NCI-H1436 treated with DMSO at 0.1 percent for 48 hours (cell line): ENCODE data around the gene LGALS4.
"Not testable (repeated sequence)": the region's sequence is repeated elsewhere in the genome, so short reads cannot be mapped to it uniquely, and the experiment has no call there.

ENCODE experiments used
- DNase-seq: peaks from one replicate; lab custom pipeline; 2025; lab: John Stamatoyannopoulos, UW

LGALS4 gene

DNA sequence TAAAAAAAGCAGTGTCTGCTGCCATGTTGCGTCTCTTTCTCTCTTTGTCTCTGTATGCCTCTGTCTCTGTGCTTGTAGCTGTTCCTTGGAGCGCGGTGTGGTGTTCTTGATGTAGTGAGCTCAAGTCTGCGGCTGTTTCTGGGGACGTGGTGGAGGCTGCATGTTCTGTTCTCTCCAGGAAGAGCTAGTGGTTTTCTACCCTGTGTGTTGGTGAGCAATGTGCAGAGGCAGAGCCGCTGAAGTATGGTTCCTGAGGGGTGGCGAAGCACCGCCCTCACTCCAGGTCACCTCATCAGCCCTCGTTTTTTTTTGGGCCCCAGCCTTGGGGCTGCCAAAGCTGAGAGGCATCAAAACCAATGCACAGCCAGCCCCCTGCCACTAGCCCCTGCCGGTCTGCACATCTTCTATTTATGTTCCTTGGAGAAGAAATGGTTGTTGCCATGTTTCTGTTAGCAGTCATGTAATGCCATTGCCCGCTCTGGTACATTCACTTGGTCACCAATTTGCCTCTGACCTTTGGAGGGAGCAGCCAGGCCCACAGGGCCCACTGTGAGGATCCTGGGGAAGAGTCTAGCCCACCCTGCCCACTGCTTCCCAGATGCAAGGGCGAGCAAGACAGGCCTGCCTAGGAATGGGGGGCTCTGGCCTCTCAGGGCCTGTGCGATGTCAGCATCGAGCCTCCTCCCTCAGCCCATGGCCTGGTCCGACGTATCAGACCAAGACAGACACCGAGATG lies 29.9 kb upstream of the LGALS4 start:
- no peak for DNase-seq

DNA sequence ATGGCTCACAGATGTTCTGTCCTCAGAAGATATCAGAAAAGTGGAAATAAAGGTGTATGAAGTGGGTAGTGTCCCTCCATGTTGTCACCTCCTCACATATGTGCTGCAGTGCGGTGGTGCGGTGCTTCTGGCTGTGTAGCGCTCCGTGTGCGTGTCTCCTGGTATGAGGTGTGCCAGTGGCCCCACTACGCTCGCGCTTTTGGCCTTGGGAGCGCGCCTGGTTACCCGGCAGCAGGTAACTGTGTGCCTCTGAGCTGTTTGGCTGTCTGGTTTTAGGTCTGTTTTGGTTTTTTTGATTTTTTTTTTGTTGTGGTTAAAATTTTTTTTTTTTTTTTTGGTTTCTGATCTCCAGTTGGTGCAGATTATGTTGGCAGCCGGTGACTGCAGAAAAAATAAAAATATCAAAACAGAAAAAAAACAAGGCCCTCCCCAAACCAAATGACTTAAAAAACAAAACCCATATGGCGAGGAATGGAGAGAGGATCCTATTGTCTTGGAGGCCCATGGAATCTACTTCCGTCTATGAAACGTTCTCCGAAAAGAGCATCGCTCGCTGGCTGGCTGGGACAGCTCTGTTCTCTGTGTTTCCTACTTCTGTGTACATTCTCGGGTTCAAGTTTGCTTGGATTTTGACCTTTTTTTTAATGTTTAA lies 29.2 kb upstream of the LGALS4 start:
- DNase-seq: no peak

DNA sequence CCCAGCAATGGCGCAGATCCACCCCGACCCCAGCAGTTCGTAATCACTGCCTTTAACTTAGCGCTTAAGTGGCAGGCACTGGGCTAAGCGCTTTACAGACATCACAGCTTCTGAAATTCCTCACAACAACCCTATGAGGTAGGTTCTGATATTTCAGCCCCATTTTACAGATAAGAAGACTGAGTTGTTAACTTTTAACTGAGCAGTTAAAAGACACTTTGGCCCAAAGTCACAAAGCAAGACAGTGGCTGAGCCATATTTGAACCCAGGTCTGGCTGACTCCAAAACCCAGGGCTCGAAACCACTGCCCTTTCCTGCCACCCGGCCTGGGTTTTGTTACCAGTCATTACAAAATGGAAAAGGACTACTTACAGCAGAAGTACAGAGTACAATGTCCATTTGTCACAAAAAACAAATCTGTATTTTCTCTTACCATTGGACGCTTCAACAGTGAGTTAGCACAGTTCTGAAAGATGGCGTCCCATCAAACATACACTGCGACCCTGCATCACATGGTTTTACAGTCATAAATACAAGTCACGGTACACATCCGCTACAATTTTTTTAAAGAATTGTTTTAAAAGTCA lies 28.5 kb upstream of the LGALS4 start:
- DNase-seq: no peak

DNA sequence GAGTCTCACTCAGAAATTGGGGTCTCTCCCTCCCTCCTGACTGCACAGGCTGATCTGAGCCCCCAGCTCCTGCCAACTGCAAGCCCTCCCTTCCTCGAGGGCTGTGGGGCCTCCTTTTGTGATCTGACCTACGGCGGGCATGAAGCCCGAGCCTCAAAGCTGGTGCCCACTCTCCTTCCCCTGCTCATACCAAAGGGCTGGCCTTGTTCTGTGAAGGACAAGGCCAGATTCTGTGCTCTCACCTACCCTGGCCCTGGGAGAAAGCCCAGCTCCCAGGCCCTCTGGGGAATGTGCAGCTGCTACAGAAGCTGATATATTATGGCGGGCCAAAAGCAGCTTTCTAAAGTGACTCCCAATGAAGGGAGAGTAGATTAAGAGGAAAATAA lies 27.8 kb upstream of the LGALS4 start:
- no peak for DNase-seq

DNA sequence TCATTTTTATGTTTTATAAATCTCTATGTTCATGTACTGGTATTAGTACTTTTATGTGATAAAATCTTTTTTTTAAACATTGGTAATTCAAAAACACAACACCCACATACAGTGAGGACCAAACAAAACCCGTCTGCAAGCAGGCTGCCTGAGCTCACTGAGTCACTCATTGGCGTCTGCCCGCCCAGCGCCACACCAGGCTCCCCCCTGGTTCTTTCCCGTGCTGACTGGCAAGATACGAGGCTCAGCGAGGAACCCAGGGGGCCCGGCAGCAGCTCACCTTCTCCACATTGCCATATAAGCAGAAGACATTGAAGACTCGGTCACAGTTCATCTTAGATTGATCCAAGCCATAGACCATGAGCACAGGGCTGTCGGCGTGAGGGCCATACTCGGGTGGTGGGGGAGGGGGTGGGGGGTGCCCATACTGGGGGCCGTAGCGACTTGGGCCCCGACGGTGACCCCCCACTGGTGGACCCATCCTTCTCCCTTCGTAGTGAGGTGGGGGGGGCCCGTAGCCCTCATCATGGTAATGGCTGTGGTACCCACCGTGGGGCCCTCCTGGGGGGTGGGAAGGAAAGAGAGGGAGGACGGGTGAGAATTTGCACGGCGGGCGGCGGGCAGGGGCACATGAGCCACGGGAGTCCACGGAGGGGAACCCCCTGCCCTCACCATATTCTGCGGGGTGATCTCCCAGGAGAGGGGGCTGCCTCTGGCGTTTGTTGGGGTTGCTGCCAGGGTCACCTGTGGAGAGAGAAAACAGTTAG lies 27.3 kb upstream of the LGALS4 start:
- DNase-seq: no peak

DNA sequence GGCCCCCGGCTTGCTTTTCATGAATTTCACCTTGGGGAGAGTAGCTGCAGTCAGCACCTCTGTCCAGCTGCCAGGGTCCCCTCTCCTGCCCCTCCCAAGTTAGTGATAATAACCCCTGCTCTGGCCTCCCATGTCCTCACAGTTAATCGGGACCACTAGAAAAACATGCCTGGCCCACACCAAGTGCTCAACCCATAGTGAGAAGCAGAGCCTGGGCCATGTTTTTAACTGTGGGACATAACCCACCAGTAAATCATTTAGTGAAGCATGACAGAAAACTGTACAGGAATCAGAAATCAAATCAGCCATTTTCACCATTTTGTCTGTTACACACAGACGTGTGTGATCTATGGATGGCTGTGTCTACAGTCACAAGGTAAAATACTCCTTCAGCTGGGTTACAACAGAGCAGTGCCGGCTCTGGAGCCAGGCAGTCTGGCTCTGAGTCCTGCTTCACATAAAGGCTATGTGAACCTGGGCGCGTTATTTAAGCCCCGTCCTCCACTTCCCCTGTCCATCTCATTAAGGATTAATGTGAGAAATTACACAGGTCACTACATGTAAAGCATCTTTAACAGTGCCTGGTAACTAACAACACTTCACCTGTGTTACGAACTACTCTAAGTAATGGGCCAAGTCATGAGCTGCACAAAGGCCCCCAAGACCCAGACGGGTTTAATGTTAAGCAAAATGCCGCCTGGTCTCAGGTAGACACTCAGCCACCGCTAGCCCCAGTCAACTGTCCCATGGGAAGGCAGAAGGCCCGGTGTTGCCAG lies 26.4 kb upstream of the LGALS4 start:
- no peak for DNase-seq

DNA sequence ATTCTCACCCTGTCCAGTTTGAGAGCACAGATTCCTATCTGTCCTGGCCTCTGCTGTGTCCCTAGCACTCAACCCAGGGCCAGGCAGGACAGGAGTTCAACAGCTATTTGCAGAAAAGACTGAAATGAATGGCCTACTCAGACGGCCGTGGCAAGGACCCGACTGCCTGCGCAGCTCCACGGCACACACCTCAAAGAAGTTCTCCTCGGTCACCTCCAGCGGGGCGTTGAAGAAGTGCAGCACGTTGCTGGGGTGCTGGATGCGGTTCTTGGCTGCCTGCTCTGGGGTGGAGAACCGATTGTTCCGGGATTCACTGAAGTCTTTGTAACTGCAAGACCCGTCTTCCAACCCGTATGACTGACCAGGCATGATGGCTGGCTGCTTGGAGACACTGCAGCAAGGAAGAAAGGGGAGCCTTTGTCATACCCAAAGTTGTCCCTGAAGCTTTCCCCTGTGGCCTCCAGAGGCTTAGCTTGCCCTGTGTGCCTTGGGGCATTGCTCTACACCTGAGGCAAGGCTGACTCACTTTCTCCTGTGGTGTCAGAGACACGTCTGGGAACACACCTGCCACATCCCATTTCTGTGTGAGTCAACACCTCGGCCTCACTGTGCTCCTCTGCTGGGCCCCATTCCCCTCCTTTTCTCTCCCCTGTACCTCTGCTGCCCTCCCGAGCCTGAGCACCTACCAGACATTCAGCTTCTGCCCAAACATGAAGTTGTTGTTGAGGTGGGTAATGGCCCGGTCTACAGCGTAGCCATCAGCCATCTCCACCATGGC lies 25.7 kb upstream of the LGALS4 start:
- no peak for DNase-seq

DNA sequence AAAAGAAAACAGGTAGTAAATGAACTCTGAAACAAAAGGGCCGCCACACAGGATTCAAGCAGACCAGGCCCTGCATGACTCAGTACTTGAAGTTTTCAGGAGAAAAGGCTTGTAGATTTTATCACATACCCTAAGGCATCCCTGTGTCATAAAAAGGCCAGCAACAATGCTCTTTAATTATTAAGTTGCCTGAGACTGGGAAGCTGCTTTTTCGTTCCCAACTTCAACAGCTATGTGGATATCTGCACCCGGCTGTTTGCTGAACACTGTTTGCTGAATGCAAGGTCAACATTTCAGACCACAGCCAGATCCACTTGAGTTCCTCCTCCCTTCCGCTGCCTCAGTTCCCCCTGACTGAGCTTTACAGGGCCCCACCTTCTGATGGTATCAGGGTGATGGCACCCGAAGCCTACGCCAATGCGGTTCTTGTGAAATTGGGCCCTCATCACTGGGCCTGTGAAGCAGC lies 24.9 kb upstream of the LGALS4 start:
- no peak for DNase-seq

DNA sequence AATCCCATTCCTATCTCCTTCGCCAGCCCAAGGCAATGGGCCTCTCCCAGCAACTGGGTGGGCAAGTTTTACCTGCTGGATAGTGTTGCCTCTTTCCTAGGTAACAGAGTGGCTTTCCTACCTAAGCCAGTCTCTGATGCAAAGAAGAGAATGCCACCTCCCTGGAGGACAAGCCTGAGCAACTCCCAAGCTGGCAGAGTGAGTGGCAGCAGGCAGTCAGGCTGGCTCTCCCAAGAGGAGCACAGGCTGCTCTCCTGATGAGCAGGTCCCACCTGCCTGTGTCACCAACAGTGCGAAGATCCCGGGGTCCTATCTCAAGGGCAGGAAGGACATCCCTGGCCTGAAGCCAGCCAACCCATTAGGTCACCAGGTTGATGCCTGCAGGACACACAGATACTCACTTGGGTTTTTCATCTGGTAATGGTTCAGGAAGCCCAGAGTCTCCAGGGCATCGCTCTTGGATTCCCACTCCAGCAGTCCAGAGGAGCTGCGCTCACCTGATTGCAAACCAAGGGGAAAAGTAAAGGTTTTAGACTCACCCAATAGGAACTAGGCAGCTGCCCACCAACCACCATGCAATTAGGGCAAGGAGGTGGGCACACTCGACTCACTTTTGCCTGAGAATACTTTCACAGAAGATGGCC lies 24.4 kb upstream of the LGALS4 start:
- no peak for DNase-seq

DNA sequence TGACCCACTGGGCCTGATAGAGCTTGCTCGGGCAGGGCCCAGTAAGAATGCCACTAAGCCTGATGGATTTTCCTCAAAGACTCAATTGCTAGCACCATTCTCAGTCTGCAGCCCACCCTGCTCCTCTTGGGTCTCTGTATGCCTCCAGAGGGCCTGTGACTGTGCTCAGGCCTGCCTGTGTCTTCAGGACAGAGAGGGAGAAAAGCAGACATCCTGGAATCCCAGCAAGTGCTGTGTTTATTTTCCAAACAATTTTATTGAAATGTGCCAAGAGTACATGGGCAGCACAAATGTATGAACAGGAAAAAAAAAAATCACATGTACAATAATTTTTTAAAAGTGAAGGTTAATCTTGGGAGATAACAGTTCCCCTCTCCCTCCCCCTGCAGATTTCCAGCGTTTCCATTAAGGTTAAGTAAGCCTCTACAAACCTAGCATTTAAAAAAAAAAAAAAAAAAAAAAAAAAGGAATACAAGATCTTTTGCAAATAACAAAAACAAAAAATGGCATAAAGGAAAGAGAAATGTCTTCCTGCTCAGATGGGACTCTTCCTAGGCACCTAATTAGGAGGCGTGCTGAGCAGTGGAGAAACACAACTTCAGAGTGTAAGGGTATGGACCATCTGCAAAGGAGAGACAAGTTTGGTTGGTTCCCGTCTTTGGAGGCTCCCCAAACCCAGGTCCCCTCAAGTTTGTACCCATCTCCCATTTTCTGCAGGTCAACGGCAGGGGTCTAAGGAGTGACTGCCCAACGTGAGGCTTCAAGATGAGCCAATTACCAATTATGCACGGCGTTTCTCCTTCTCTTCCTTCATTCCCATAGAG lies 23.6 kb upstream of the LGALS4 start:
- no peak for DNase-seq

DNA sequence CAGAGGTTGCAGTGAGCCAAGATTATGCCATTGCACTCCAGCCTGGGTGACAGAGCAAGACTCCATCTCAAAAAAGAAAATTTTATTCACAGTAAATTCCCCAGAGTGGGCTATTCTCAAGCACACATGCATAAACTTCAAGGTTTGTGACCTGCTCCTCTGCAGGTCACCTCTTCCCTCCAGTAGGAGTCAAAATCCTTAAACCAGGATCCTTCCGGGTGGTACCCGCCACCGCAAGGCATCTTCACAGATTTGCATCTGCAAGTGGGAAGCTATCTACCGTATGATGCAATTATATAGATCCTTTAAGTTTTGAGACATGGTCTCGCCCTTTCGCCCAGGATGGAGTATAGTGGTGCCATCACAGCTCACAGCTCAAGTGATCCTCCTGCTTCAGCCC lies 21.8 kb upstream of the LGALS4 start:
- no peak for DNase-seq

DNA sequence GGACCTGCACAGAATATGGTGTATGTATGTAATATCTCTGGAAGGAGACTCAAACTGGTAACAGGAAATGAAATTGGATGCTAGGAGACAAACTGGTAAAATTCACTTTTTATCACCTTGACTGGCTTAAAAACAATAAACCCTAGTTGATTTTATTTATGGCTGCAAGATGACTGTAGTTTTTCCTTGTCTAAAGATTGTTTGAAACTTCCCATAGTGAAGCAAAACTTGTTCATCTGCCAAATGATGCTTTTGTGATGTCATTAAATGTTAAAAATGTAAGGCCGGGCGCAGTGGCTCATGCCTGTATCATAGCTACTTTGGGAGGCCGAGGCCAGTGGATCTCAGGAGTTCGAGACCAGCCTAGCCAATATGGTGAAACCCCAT lies 21.4 kb upstream of the LGALS4 start:
- no peak for DNase-seq

DNA sequence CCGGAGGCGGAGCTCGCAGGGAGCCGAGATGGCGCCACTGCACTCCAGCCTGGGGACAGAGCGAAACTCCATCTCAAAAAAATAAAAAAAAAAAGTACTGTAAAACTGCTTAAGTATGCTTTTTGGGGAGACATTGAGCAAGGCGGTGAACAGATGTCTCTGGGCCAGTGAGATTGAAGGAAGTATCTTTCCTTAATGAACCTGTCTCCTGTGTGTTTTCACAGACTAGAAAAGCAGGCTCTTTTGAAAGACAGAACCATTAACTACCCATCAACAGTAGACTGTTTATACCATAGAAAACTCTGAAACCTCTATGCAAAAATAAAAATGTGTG lies 20.3 kb upstream of the LGALS4 start:
- no peak for DNase-seq

DNA sequence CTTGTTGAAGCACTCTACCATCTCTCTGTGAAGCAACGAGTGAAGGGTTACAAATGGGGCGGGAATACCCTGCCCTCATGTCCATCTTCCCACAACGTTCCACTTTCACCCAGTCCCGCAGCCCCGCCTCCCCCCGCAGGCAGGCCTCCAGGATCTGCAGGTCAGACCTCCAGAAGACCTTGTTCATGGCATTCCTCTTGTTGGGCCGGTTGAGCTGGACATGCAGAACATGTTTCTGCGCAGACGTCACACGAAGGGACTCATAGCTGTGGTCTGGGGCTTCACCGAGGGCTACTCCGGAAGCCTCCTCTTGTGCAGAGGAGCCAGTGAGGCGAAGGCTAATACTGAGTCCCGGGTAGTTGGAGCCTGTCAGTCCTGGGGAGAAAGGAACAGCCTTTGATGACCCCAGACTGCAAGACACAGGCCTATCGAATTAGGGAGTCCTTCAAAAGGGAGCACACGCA lies 18.4 kb upstream of the LGALS4 start:
- no peak for DNase-seq

DNA sequence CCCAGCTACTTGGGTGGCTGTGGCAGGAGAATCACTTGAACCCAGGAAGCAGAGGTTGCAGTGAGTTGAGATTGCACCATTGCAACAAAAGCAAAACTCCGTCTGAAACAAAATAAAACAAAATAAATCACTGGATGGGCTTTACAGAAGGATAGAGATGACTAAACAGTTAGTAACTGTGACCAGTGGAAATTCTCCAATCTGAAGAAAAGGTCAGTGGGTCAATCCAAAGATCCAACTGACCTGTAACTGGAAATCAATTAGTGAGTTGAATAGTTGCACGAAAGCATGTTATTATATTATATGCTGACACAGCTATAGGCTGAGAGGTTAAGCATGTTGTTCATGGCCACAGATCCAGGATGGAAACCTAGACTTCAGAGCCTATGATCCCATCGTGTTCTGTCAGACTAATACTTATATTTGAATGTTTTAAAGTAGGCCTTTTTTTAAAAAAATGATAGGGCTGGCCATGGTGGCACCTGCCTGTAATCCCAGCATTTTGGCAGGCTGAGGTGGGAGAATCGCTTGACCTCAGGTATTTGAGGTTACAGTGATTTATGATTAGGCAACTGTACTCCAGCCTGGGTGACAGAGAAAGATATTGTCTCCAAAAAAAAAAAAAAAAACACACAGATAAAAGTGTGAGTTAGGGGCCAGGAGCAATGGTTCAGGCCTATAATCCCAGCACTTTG lies 17.4 kb upstream of the LGALS4 start:
- no peak for DNase-seq

DNA sequence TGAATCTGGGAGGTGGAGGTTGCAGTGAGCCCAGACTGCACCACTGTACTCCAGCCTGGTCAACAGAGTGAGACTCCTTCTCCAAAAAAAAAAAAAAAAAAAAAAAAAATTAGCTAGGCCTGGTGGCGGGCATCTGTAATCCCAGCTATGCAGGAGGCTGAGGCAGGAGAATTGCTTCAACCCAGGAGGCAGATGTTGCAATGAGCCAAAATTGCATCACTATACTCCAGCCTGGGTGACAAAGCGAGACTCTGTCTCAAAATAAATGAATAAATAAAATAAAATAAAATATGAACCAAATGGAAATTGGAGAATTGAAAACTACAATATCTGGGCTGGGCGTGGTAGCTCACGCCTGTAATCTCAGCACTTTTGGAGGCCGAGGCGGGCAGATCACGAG lies 16.5 kb upstream of the LGALS4 start:
- not testable (repeated sequence) for DNase-seq

DNA sequence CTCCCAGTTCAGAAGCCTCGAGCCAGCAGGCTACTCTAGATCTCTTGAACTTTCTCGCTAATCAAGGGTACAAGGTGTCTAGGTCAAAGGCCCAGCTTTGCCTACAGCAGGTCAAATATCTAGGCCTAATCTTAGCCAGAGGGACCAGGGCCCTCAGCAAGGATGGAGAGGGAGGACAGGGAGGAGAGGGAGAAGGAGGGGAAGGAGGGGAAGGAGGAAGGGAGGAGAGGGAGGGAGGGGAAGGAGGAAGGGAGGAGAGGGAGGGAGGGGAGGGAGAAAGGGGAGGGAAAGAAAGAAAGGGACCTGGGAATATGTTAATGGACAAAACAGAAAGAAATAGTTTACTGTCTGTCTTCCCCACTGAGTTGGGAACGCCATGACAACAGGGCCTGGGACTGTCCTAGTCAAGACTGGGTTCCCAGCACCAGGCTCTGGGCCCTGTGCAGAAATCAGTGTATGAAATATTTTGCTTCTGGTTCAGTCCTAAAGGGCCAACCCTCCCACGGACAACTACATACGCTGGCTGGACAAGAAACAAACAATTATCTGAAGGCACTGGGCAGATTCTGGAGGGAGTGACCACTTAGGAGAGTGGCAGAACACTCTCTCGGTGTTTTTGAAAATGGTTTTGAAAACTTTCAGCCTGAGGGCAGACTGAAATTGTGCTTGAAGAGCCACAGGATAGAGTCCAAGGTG lies 14.3 kb upstream of the LGALS4 start:
- no peak for DNase-seq

DNA sequence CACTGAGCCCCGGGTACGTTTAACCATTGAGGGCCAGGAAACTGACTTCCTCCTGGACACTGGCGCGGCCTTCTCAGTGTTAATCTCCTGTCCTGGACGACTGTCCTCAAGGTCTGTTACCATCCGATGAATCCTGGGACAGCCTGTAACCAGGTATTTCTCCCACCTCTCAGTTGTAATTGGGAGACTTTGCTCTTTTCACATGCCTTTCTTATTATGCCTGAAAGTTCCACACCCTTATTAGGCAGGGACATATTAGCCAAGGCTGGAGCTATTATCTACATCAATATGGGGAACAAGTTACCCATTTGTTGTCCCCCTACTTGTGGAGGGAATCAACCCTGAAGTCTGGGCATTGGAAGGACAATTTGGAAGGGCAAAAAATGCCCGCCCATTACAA lies 13.2 kb upstream of the LGALS4 start:
- DNase-seq: not testable (repeated sequence)
